Neuronal stem cell (in vitro differentiated cells): ENCODE measurements around the gene BCAR1.

Experiments
- DNase-seq: peaks from one replicate; pipeline ENCODE4 v3.0.0-alpha.2; 2013; ENCODE audit warnings: low spot score
- H2AFZ ChIP-seq: one replicate; pipeline ENCODE4 v1.6.1; 2013; ENCODE audit warnings: mild to moderate bottlenecking, low read length, inconsistent platforms
- H2AK5ac ChIP-seq: 2 replicates; pipeline ENCODE4 v1.6.1; 2013; ENCODE audit warnings: low read depth, mild to moderate bottlenecking, inconsistent platforms, low read length, moderate library complexity, mixed read lengths
- H2BK120ac ChIP-seq: 2 replicates; pipeline ENCODE4 v1.6.1; 2013; ENCODE audit warnings: low read depth, mild to moderate bottlenecking, inconsistent platforms, low read length, moderate library complexity, mixed read lengths
- H2BK12ac ChIP-seq: one replicate; pipeline ENCODE4 v1.6.1; 2013; ENCODE audit warnings: low read length, inconsistent platforms
- H2BK15ac ChIP-seq: 2 replicates; pipeline ENCODE4 v1.6.1; 2013; ENCODE audit warnings: mild to moderate bottlenecking, low read length, inconsistent platforms, mixed read lengths
- H2BK5ac ChIP-seq: one replicate; pipeline ENCODE4 v1.6.1; 2013; ENCODE audit warnings: inconsistent platforms, mild to moderate bottlenecking, low read length, moderate library complexity
- H3K14ac ChIP-seq: one replicate; pipeline ENCODE4 v1.6.1; 2013; ENCODE audit warnings: low read length, inconsistent platforms
- H3K18ac ChIP-seq: 2 replicates; pipeline ENCODE4 v1.6.1; 2013; ENCODE audit warnings: low read length, inconsistent platforms
- H3K23ac ChIP-seq: 2 replicates; pipeline ENCODE4 v1.6.1; 2013; ENCODE audit warnings: low read depth, mild to moderate bottlenecking, mixed read lengths, low read length, inconsistent platforms; ENCODE audit not compliant: poor library complexity
- H3K27ac ChIP-seq: replicated peaks from 3 replicates; pipeline ENCODE4 v1.5.1; 2013; ENCODE audit warnings: low read length, inconsistent platforms
- H3K27me3 ChIP-seq, 3 experiments: 2 replicates each; pipeline ENCODE4 v1.6.1; 2013; ENCODE audit warnings: low read length in 3 of 3, mild to moderate bottlenecking in 2 of 3, inconsistent platforms in 1 of 3, low read depth in 1 of 3, mixed read lengths in 1 of 3, moderate library complexity in 1 of 3; ENCODE audit not compliant: control insufficient read depth in 3 of 3, insufficient read depth in 3 of 3
- H3K36me3 ChIP-seq, 2 donors: replicated peaks in 1 of 2; 2 replicates each; pipeline ENCODE4 v1.6.1; 2013; ENCODE audit warnings: low read length in 2 of 2; ENCODE audit not compliant: control insufficient read depth in 2 of 2, insufficient read depth in 2 of 2
- H3K4ac ChIP-seq: 2 replicates; pipeline ENCODE4 v1.6.1; 2013; ENCODE audit warnings: inconsistent platforms, mild to moderate bottlenecking, low read length, moderate library complexity
- H3K4me1 ChIP-seq, 2 donors: 1 replicate in 1 of 2; 2 replicates in 1 of 2; pipeline ENCODE4 v1.6.1; 2013; ENCODE audit warnings: low read length in 2 of 2, low read depth in 1 of 2; ENCODE audit not compliant: control insufficient read depth in 2 of 2, insufficient read depth in 1 of 2
- H3K4me2 ChIP-seq: one replicate; pipeline ENCODE4 v1.6.1; 2013; ENCODE audit warnings: mild to moderate bottlenecking, low read length, inconsistent platforms; ENCODE audit not compliant: insufficient read depth, poor library complexity, severe bottlenecking
- H3K4me3 ChIP-seq, 2 donors: 2 replicates each; pipeline ENCODE4 v1.5.1; 2013; ENCODE audit warnings: low read length in 2 of 2, mild to moderate bottlenecking in 2 of 2, inconsistent platforms in 1 of 2, moderate library complexity in 1 of 2
- H3K79me1 ChIP-seq: one replicate; pipeline ENCODE4 v1.6.1; 2013; ENCODE audit warnings: low read depth, mild to moderate bottlenecking, inconsistent platforms, low read length, moderate library complexity
- H3K9ac ChIP-seq: one replicate; pipeline ENCODE4 v1.6.1; 2013; ENCODE audit warnings: mild to moderate bottlenecking, low read depth, low read length, inconsistent platforms; ENCODE audit not compliant: poor library complexity
- H3K9me3 ChIP-seq, 2 donors: replicated peaks in 1 of 2; 2 replicates each; pipeline versions ENCODE3 to v1.6.1; 2013; ENCODE audit warnings: low read length in 2 of 2, mild to moderate bottlenecking in 2 of 2, inconsistent platforms in 1 of 2, low read depth in 1 of 2, mixed read lengths in 1 of 2, moderate library complexity in 1 of 2; ENCODE audit not compliant: control insufficient read depth in 2 of 2, insufficient read depth in 1 of 2
- H4K8ac ChIP-seq: one replicate; pipeline ENCODE4 v1.6.1; 2013; ENCODE audit warnings: low read depth, mild to moderate bottlenecking, inconsistent platforms, low read length, moderate library complexity
- H4K91ac ChIP-seq: one replicate; pipeline ENCODE4 v1.6.1; 2013; ENCODE audit warnings: low read length, low read depth, mild to moderate bottlenecking, inconsistent platforms; ENCODE audit not compliant: poor library complexity
- WGBS, 2 donors: extraction: QIAGEN DNeasy Blood & Tissue Kit; methylation state at CpG; one replicate each; pipeline ENCODE4 v1.1.7; 2013; ENCODE audit warnings: missing lambda C conversion rate in 2 of 2, mixed read lengths in 1 of 2; ENCODE audit not compliant: insufficient read length in 2 of 2, insufficient replicate concordance in 1 of 2; ENCODE audit errors: extremely low coverage in 2 of 2; 5-methylcytosine and 5-hydroxymethylcytosine counted together

The BCAR1 gene

DNA sequence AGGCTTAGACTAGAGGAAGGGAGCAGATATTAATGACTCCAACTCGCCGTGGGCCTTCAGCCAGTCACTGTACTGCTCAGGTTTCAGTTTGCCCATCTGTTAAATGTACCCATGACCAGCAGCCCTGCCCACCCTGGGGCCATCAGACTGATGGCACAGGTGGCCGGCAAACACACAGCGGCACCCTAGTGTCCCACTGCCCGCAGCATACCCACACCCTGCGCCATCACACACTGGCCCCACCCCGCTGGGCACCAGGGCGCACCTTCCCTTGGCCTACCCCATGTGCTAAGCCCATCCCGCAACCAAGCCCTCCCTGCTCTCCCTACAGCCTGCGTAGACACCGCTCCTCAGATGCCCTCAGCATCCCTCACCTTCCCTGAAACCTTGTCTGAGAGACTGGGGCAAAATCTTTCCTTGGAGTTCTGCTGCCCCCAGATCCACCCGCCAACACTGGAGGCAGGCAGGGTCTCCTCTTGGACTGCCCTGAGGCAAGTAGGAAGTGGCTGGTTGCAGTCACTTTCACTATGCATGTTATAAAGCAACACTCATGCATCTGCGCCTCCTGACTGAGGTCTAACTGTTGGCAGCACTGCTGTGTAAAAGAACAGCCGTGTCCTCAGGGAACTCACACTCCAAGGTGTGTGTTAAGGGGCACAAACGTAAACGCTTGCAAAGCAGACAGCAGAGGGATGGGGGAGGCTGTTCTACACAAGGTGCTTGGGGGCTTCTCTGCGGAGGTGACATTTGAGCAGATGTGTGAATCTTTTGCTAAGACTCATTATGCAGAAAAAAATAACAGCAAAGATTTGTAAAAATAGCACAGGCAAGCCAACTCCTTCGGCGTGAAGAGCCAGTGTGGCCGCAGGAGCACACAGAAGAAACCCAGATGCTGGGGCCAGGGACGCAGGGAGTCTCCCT is 6.7 kb upstream of the BCAR1 start:
- Histone ChIP-seq H3K9me3 (no peaks in the 10 kb centered on the region), H3K9ac (no peak overlapping the region), H2AK5ac (peak overlapping the region; percentile 66), H3K18ac (peak overlapping the region; percentile 11), H3K36me3 (peaks cover 2 to 35% of the 10 kb centered on the region in 2 donors), H3K4me1 (peaks cover 41 to 59% of the 10 kb centered on the region in 2 donors), H3K79me1 (peaks cover 35% of the 10 kb centered on the region), H3K14ac (no peak overlapping the region), H2AFZ (no peak overlapping the region), H3K27me3 (no peaks in the 10 kb centered on the region), H2BK12ac (no peak overlapping the region), H4K8ac (no peak overlapping the region), H3K4ac (no peak overlapping the region), H4K91ac (no peak overlapping the region), H3K23ac (no peak overlapping the region), H3K4me2 (no peak overlapping the region), H2BK15ac (no peak overlapping the region), H3K4me3 (no peak overlapping the region), H2BK5ac (no peak overlapping the region), H3K27ac (no peak overlapping the region), H2BK120ac (no peak overlapping the region)
- no peak for DNase-seq
- WGBS, 2 donors: no CpG with 5 or more reads among the region's 21 CpGs

DNA sequence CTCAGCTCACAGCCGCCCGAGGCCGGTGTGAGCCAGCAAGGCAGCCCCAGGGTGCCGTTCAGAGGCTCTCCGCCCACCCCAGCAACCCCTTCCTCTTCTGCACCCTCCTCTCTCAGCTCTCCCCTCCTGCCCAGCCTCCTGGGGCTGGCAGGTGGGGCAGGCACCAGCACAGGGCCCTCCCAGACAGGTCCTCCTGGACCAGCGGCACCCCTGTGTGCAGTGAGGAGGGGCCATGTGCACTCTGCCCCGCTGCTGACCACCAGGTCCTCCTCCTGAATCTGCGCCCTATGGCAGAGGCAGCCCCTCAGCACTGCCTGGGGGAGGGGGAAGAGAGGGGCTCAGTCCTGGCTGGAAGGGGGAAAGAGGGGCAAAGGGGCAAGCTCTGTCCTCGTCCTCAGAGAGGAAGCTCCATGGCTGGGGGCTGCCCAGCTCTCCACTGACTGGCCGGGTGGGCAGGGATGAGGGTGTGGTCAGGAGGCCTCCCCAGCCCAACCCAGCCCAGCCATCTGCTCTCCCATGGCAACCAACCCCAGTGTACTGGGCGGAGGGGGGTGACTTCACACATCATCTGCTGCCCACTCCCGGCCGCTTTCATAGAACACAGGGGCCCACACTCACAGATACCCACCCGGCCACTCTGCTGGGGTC is 5.4 kb upstream of the BCAR1 start:
- Histone ChIP-seq H3K9me3 (no peaks in the 10 kb centered on the region), H2AK5ac (peak overlapping the region; percentile 100), H2BK120ac (peak overlapping the region; percentile 77), H3K79me1 (peaks cover 26% of the 10 kb centered on the region), H3K4me1 (peaks cover 54 to 70% of the 10 kb centered on the region in 2 donors), H3K4me2 (peak overlapping the region; percentile 38), H3K18ac (peak overlapping the region; percentile 96), H2BK12ac (peak overlapping the region; percentile 99), H3K4ac (peak overlapping the region; percentile 96), H2AFZ (no peak overlapping the region), H4K8ac (peak overlapping the region; percentile 99), H3K14ac (peak overlapping the region; percentile 59), H3K23ac (peak overlapping the region; percentile 62), H2BK5ac (peak overlapping the region; percentile 100), H3K36me3 (peaks cover 0 to 21% of the 10 kb centered on the region in 2 donors), H3K9ac (peak overlapping the region; percentile 50), H3K4me3 (peak overlapping the region in 1 of 2 donors; percentile 48), H3K27ac (peak overlapping the region; percentile 79), H3K27me3 (no peaks in the 10 kb centered on the region), H4K91ac (no peak overlapping the region), H2BK15ac (peak overlapping the region; percentile 99)
- no CpG with 5 or more reads among the region's 14 CpGs for WGBS, 2 donors
- no peak for DNase-seq

DNA sequence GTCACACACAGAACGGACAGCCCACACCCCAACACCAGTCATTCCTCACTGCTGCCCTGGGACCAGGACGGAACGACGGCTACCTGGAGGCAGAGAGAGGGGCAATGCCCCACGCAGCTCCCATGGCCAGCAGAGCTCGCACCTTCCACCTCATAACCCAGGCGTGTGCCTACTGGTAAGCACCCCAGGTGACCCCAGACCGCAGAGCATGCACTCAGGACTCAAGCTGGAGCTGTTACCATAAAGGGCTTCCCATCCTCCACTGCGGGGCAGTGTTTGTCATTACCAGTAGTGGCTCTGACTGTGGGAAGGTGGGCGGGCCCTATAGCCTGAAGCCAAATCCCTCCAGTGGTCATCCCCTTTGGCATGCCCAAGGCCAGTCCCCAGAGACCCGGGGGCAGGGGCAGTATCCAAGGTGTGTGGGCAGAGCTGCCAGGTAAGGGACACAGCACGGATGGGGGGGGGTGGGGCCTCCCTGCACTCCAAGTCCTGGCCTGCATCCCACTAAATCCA is 4.7 kb upstream of the BCAR1 start:
- Histone ChIP-seq H3K27ac (peak overlapping the region; percentile 79), H2BK5ac (peak overlapping the region; percentile 100), H3K23ac (peak overlapping the region; percentile 71), H2BK15ac (peak overlapping the region; percentile 99), H3K9me3 (no peaks in the 10 kb centered on the region), H3K18ac (peak overlapping the region; percentile 98), H3K4me2 (peak overlapping the region; percentile 23), H2BK120ac (peak overlapping the region; percentile 77), H3K14ac (no peak overlapping the region), H2AK5ac (peak overlapping the region; percentile 100), H3K79me1 (peaks cover 20% of the 10 kb centered on the region), H3K4me3 (no peak overlapping the region), H3K27me3 (no peaks in the 10 kb centered on the region), H4K91ac (peak overlapping the region; percentile 88), H3K9ac (peak overlapping the region; percentile 79), H2BK12ac (peak overlapping the region; percentile 63), H3K4ac (no peak overlapping the region), H3K4me1 (peaks cover 51 to 65% of the 10 kb centered on the region in 2 donors), H4K8ac (no peak overlapping the region), H2AFZ (no peak overlapping the region), H3K36me3 (peaks cover 0 to 15% of the 10 kb centered on the region in 2 donors)
- WGBS, 2 donors: no CpG with 5 or more reads among the region's 12 CpGs
- DNase-seq: no peak
